Ovary (tissue), 9 donors: ENCODE results near the gene RGS6. TPM values are rescaled to one million over a fixed set of nuclear protein-coding genes. Genes with fewer than 3 reads are reported as not detected.

Source experiments
- DNase-seq, 5 donors: peaks; one replicate each; pipeline ENCODE4 v3.0.0-alpha.2; 2019 to 2020
- H3K27ac ChIP-seq, 2 donors: fragments of 200-600 bp; one replicate each; pipeline versions ENCODE4 v1.5.1 to v1.8.0; 2019 to 2022
- H3K27me3 ChIP-seq: fragments of 200-600 bp; one replicate; pipeline ENCODE4 v1.8.0; 2022
- H3K36me3 ChIP-seq: fragments of 200-600 bp; sonication (generic); one replicate; pipeline ENCODE4 v1.5.1; 2019
- H3K4me1 ChIP-seq: one replicate; pipeline ENCODE4 v1.8.1; 2013; ENCODE audit warnings: mild to moderate bottlenecking, moderate library complexity; ENCODE audit not compliant: insufficient read depth
- H3K4me3 ChIP-seq: fragments of 200-600 bp; sonication (generic); one replicate; pipeline ENCODE4 v1.5.1; 2017
- H3K9me3 ChIP-seq, 2 donors: fragments of 200-600 bp in 1 of 2; sonication (generic) in 1 of 2; one replicate each; pipeline versions ENCODE4 v1.5.1 to v1.8.1; 2013 to 2019; ENCODE audit warnings: mild to moderate bottlenecking in 1 of 2, moderate library complexity in 1 of 2
- CTCF ChIP-seq, 3 donors: fragments of 450-650 bp in 2 of 3; fragments of 200-600 bp in 1 of 3; IDR thresholded peaks; one replicate each; pipeline versions ENCODE4 v1.5.1 to v1.8.0; 2016 to 2022; ENCODE audit warnings: antibody characterized with exemption in 3 of 3, mild to moderate bottlenecking in 1 of 3
- EP300 ChIP-seq: sonication (generic); formaldehyde crosslinking; IDR thresholded peaks from one replicate; pipeline ENCODE4 v1.6.1; 2017; ENCODE audit warnings: antibody characterized with exemption
- POLR2A ChIP-seq: fragments of 450-650 bp; IDR thresholded peaks from one replicate; pipeline ENCODE4 v1.6.1; 2017; ENCODE audit warnings: antibody characterized with exemption, mild to moderate bottlenecking, moderate library complexity
- WGBS, 3 donors: extraction: QIAGEN DNeasy Blood & Tissue Kit in 1 of 3; methylation state at CpG; one replicate each; pipeline versions ENCODE4 v1.1.5 to v1.1.7; 2013 to 2017; 5-methylcytosine and 5-hydroxymethylcytosine counted together
- intact Hi-C, 4 donors: fragments of 100-400 bp; cut with DNase I; formaldehyde crosslinking; loops; one replicate each; pipeline versions ENCODE4 v1.11.0 to v1.15.1; 2022 to 2023
- polyA plus RNA-seq, 2 donors: library from polyadenylated mRNA; stranded (reverse); fragments of 200-250 nt in 1 of 2; fragments of 350-450 nt in 1 of 2; fragmentation: Illumina TruSeq in 1 of 2; extraction: RNeasy Lipid Tissue Mini Kit (QIAGEN cat#74804) in 1 of 2; gene quantifications; one replicate each; pipeline ENCODE4 v1.2.3, GENCODE V29; 2013 to 2014
- total RNA-seq, 7 donors: library from RNA; depleted of rRNA in 2 of 7; stranded (reverse); fragments of >200 nt in 2 of 7; fragmentation: NEBNext Ultra II Directional in 3 of 7; extraction: Animal tissue kit (Norgen Biotek cat#: 25700) in 3 of 7; gene quantifications; one replicate each; pipeline versions ENCODE4 v1.1.0 to v1.2.4, GENCODE V29; 2016 to 2023
- donor health status: DM: no; HTN: no; CAD: no; lungs with moderate emphysema.
- donor health status: DM: no; HTN: no; CAD: no.
- donor health status: Bipolar disorder and iron deficiency.
- donor health status: DM: yes; HTN: yes; CAD: no.
- donor health status: DM: no; HTN: no; CAD: no.
- donor health status: DM: yes; HTN: yes; CAD: no.

The RGS6 gene
- total and polyA plus RNA-seq, 9 donors = 0.53 to 6.9 (median 1.1) TPM

GRCh38 chr14:72517736-72518135 is 585.5 kb downstream of the RGS6 start:
- no peaks in the 10 kb centered on the region for H3K27me3 ChIP-seq
- intact Hi-C loops = loop anchor here (2.0 to 10.0 kb wide), 4 partner anchors 387 to 957 kb away; no protein-coding TSS in a partner anchor
- no peaks in the 10 kb centered on the region for H3K36me3 ChIP-seq
- H3K4me1 ChIP-seq = peaks cover 5% of the 10 kb centered on the region
- H3K9me3 ChIP-seq = no peaks in the 10 kb centered on the region
- DNase-seq = no peak
- no peak overlapping the region for H3K4me3 ChIP-seq
- no peak overlapping the region for H3K27ac ChIP-seq
- 85 to 92% (median 85%) methylated on average over 2 of the region's 2 CpGs for WGBS, 3 donors
- TF ChIP-seq EP300 (no peak), POLR2A (no peak), CTCF (IDR thresholded peaks at IDR 0.05) (no peak)

- TF ChIP-seq POLR2A (no peak), CTCF (IDR thresholded peaks at IDR 0.05) (no peak), EP300 (no peak)
- no peaks in the 10 kb centered on the region for H3K27me3 ChIP-seq
- H3K27ac ChIP-seq = no peak overlapping the region
- 65 to 83% (median 79%) methylated on average over 4 of the region's 4 CpGs for WGBS, 3 donors
- H3K4me1 ChIP-seq = peaks cover 9% of the 10 kb centered on the region
- H3K36me3 ChIP-seq = no peaks in the 10 kb centered on the region
- no peak for DNase-seq
- H3K9me3 ChIP-seq = no peaks in the 10 kb centered on the region
- no peak overlapping the region for H3K4me3 ChIP-seq
- intact Hi-C loops = loop anchor here (5.0 to 10.0 kb wide), 2 partner anchors 428 to 956 kb away; no protein-coding TSS in a partner anchor
These were observed 586.7 kb downstream of the RGS6 start for GRCh38 chr14:72518809-72519377.

GRCh38 chr14:72519543-72519942 is 587.3 kb downstream of the RGS6 start:
- Histone ChIP-seq H3K27ac (no peak overlapping the region), H3K36me3 (no peaks in the 10 kb centered on the region), H3K27me3 (no peaks in the 10 kb centered on the region), H3K4me1 (peaks cover 9% of the 10 kb centered on the region), H3K9me3 (no peaks in the 10 kb centered on the region), H3K4me3 (no peak overlapping the region)
- 95 to 96% (median 95%) methylated on average over 4 of the region's 4 CpGs for WGBS, 3 donors
- DNase-seq = no peak
- TF ChIP-seq CTCF (IDR thresholded peaks at IDR 0.05) = no peak
- intact Hi-C loops = loop anchor here (5.0 to 10.0 kb wide), 2 partner anchors 428 to 955 kb away; no protein-coding TSS in a partner anchor

GRCh38 chr14:72521045-72521444 is 588.8 kb downstream of the RGS6 start:
- Histone ChIP-seq H3K27ac (no peak overlapping the region), H3K36me3 (no peaks in the 10 kb centered on the region), H3K4me1 (peaks cover 9% of the 10 kb centered on the region), H3K9me3 (no peaks in the 10 kb centered on the region), H3K27me3 (no peaks in the 10 kb centered on the region), H3K4me3 (no peak overlapping the region)
- no peak for TF ChIP-seq EP300
- no peak for TF ChIP-seq POLR2A
- TF ChIP-seq CTCF (IDR thresholded peaks at IDR 0.05) = no peak
- 88 to 90% (median 89%) methylated on average over 4 of the region's 4 CpGs for WGBS, 3 donors
- no peak for DNase-seq
- intact Hi-C loops = no loop called here
